Hepatocyte (in vitro differentiated cells): Measurements from ENCODE around the gene COL5A1. TPM values are rescaled to one million over a fixed set of nuclear protein-coding genes. Genes with fewer than 3 reads are reported as not detected.

ENCODE experiments used
- DNase-seq: peaks from one replicate; pipeline ENCODE4 v3.0.0-alpha.2; 2016; ENCODE audit warnings: low spot score
- H2AFZ ChIP-seq: fragments of 200-600 bp; sonication (generic); 2 replicates; pipeline ENCODE4 v1.6.0; 2016; ENCODE audit warnings: antibody characterized with exemption, mild to moderate bottlenecking
- H3K27ac ChIP-seq: fragments of 200-600 bp; sonication (generic); 2 replicates; pipeline ENCODE4 v1.5.1; 2016; ENCODE audit warnings: mild to moderate bottlenecking
- H3K27me3 ChIP-seq: fragments of 200-600 bp; sonication (generic); 2 replicates; pipeline ENCODE4 v1.6.1; 2016
- H3K36me3 ChIP-seq: fragments of 200-600 bp; sonication (generic); replicated peaks from 2 replicates; pipeline ENCODE4 v1.5.1; 2016; ENCODE audit warnings: low read depth; ENCODE audit not compliant: insufficient read depth
- H3K4me1 ChIP-seq: fragments of 200-600 bp; sonication (generic); 2 replicates; pipeline ENCODE4 v1.5.1; 2016; ENCODE audit warnings: mild to moderate bottlenecking, moderate library complexity; ENCODE audit not compliant: insufficient read depth
- H3K4me2 ChIP-seq: fragments of 200-600 bp; sonication (generic); 2 replicates; pipeline ENCODE4 v1.6.0; 2016
- H3K4me3 ChIP-seq: fragments of 200-600 bp; sonication (generic); 2 replicates; pipeline ENCODE4 v1.5.1; 2016; ENCODE audit warnings: mild to moderate bottlenecking
- H3K79me2 ChIP-seq: fragments of 200-600 bp; sonication (generic); 2 replicates; pipeline ENCODE4 v1.6.0; 2017; ENCODE audit warnings: mild to moderate bottlenecking
- H3K9me2 ChIP-seq: fragments of 200-600 bp; sonication (generic); replicated peaks from 2 replicates; pipeline ENCODE4 v1.6.0; 2017; ENCODE audit warnings: mild to moderate bottlenecking; ENCODE audit not compliant: insufficient read depth
- H3K9me3 ChIP-seq: fragments of 200-600 bp; sonication (generic); 2 replicates; pipeline ENCODE4 v1.5.1; 2016; ENCODE audit warnings: low read depth, mild to moderate bottlenecking
- H4K20me1 ChIP-seq: fragments of 200-600 bp; sonication (generic); 2 replicates; pipeline ENCODE4 v1.6.0; 2016; ENCODE audit warnings: mild to moderate bottlenecking; ENCODE audit not compliant: insufficient read depth, poor library complexity, severe bottlenecking
- CTCF ChIP-seq: fragments of 200-600 bp; sonication (generic); IDR thresholded peaks from 2 replicates; pipeline ENCODE4 v1.5.1; 2016; ENCODE audit warnings: antibody characterized with exemption, mild to moderate bottlenecking; ENCODE audit not compliant: poor library complexity
- EZH2 ChIP-seq: fragments of 200-600 bp; sonication (generic); IDR thresholded peaks from 2 replicates; pipeline ENCODE4 v1.6.1; 2016; ENCODE audit warnings: antibody characterized with exemption, mild to moderate bottlenecking, borderline replicate concordance
- EZH2phosphoT487 ChIP-seq: fragments of 200-600 bp; sonication (generic); IDR thresholded peaks from one replicate; pipeline ENCODE4 v1.6.1; 2018; ENCODE audit warnings: antibody characterized with exemption, mild to moderate bottlenecking, low read depth, moderate library complexity; ENCODE audit not compliant: unreplicated experiment, severe bottlenecking
- WGBS: methylation state at CpG from one replicate; pipeline ENCODE4 v1.1.6; 2016; ENCODE audit warnings: low lambda C conversion rate; ENCODE audit errors: missing lambda C conversion rate; 5-methylcytosine and 5-hydroxymethylcytosine counted together
- polyA plus RNA-seq: library from polyadenylated mRNA; unstranded; fragments of >200 nt; fragmentation: Nextera tagmentation; extraction: Ambion mirVana; gene quantifications from 2 replicates; pipeline ENCODE4 v1.2.1, GENCODE V29; 2016
- total RNA-seq: library from RNA; depleted of rRNA; stranded (reverse); fragments of >200 nt; gene quantifications from 2 replicates; pipeline ENCODE4 v1.2.3, GENCODE V29; 2014

COL5A1 gene
- total and polyA plus RNA-seq, 2 experiments from 2014 or later = 342 to 347 TPM

GRCh38 chr9:134698587-134699342 is 57.2 kb downstream of the COL5A1 start:
- H3K79me2 ChIP-seq = peaks cover 64% of the 10 kb centered on the region
- no peaks in the 10 kb centered on the region for H3K9me2 ChIP-seq
- H3K9me3 ChIP-seq = no peaks in the 10 kb centered on the region
- no peaks in the 10 kb centered on the region for H3K36me3 ChIP-seq
- peaks cover 65% of the 10 kb centered on the region for H4K20me1 ChIP-seq
- no peak overlapping the region for H2AFZ ChIP-seq
- peak overlapping the region; percentile 12 for H3K27ac ChIP-seq
- peak; percentile 76 for DNase-seq
- 59% methylated on average over 19 of the region's 19 CpGs for WGBS
- TF ChIP-seq CTCF = peak; percentile 69
- no peak for TF ChIP-seq EZH2
- TF ChIP-seq EZH2phosphoT487 = no peak
- peaks cover 12% of the 10 kb centered on the region for H3K4me1 ChIP-seq
- H3K4me3 ChIP-seq = no peak overlapping the region
- H3K4me2 ChIP-seq = no peak overlapping the region
- H3K27me3 ChIP-seq = no peaks in the 10 kb centered on the region

- Histone ChIP-seq H3K4me3 (no peak overlapping the region), H3K27me3 (no peaks in the 10 kb centered on the region), H3K79me2 (peaks cover 69% of the 10 kb centered on the region), H3K4me1 (peaks cover 18% of the 10 kb centered on the region), H4K20me1 (peaks cover 65% of the 10 kb centered on the region), H3K4me2 (no peak overlapping the region), H3K9me2 (no peaks in the 10 kb centered on the region), H2AFZ (no peak overlapping the region), H3K9me3 (no peaks in the 10 kb centered on the region), H3K27ac (no peak overlapping the region), H3K36me3 (no peaks in the 10 kb centered on the region)
- TF ChIP-seq CTCF = no peak
- no peak for TF ChIP-seq EZH2
- no peak for TF ChIP-seq EZH2phosphoT487
- no peak for DNase-seq
- WGBS = 93% methylated on average over 3 of the region's 6 CpGs
These were observed 57.7 kb downstream of the COL5A1 start for GRCh38 chr9:134699343-134699740.

- Histone ChIP-seq H3K79me2 (peaks cover 72% of the 10 kb centered on the region), H3K9me3 (no peaks in the 10 kb centered on the region), H3K27me3 (no peaks in the 10 kb centered on the region), H3K36me3 (no peaks in the 10 kb centered on the region), H2AFZ (no peak overlapping the region), H3K27ac (no peak overlapping the region), H3K9me2 (no peaks in the 10 kb centered on the region), H3K4me2 (no peak overlapping the region), H4K20me1 (peaks cover 71% of the 10 kb centered on the region), H3K4me1 (peaks cover 25% of the 10 kb centered on the region), H3K4me3 (no peak overlapping the region)
- no peak for DNase-seq
- WGBS = 89% methylated on average over 30 of the region's 30 CpGs
- TF ChIP-seq CTCF (no peak), EZH2 (no peak), EZH2phosphoT487 (no peak)
These were observed 59.2 kb downstream of the COL5A1 start for GRCh38 chr9:134700636-134701350.
